ENCODE data around the gene NYNRIN. TPM values are rescaled to one million over a fixed set of nuclear protein-coding genes. Genes with fewer than 3 reads are reported as not detected.
A peak's percentile ranks its signal among the peaks of the same experiment; 100 is the strongest.

NYNRIN gene
- total RNA-seq, 4 donors from 2014 or later: 18.5 to 43.6 (median 29.8) TPM

- no peaks in the 10 kb centered on the region for H3K9me3 ChIP-seq
- H3K27ac ChIP-seq: no peak overlapping the region
- no peaks in the 10 kb centered on the region for H3K27me3 ChIP-seq
- WGBS: 29% methylated on average over 6 of the region's 6 CpGs
- H3K36me3 ChIP-seq: peaks cover 24% of the 10 kb centered on the region
- no peak for DNase-seq (ENCODE audit: low spot score in 2 of 2)
- no peak overlapping the region for H3K4me3 ChIP-seq
- TF ChIP-seq POLR2A (IDR thresholded peaks at IDR 0.05): no peak
- TF ChIP-seq CTCF (IDR thresholded peaks at IDR 0.05): no peak
- TF ChIP-seq EP300 (IDR thresholded peaks at IDR 0.05): no peak
- TF ChIP-seq POLR2AphosphoS5 (IDR thresholded peaks at IDR 0.05): no peak
- peaks cover 13% of the 10 kb centered on the region for H3K4me1 ChIP-seq
Observed at GRCh38 chr14:24418492-24418873, 19.7 kb downstream of the NYNRIN start.

- no peaks in the 10 kb centered on the region for H3K27me3 ChIP-seq
- 79% methylated on average over 4 of the region's 4 CpGs for WGBS
Observed at GRCh38 chr14:24422261-24422660, 23.5 kb downstream of the NYNRIN start.

GRCh38 chr14:24422694-24423601, 24.1 kb downstream of the NYNRIN start:
- TF ChIP-seq CTCF (IDR thresholded peaks at IDR 0.05) (no peak), POLR2AphosphoS5 (IDR thresholded peaks at IDR 0.05) (no peak), POLR2A (IDR thresholded peaks at IDR 0.05) (no peak), EP300 (IDR thresholded peaks at IDR 0.05) (no peak)
- no peaks in the 10 kb centered on the region for H3K9me3 ChIP-seq
- no peak overlapping the region for H3K4me3 ChIP-seq
- no peaks in the 10 kb centered on the region for H3K27me3 ChIP-seq
- peak in 1 of 2 donors; percentile 33 for DNase-seq (ENCODE audit: low spot score in 2 of 2)
- 78% methylated on average over 12 of the region's 12 CpGs for WGBS
- no peak overlapping the region for H3K27ac ChIP-seq
- H3K4me1 ChIP-seq: peaks cover 44% of the 10 kb centered on the region
- H3K36me3 ChIP-seq: no peaks in the 10 kb centered on the region

More at GRCh38 chr14:24422261-24422660, 23.5 kb downstream of the NYNRIN start:
- no peak overlapping the region for H3K4me3 ChIP-seq
- no peak overlapping the region for H3K27ac ChIP-seq
- no peak for TF ChIP-seq CTCF (IDR thresholded peaks at IDR 0.05)
- TF ChIP-seq POLR2AphosphoS5 (IDR thresholded peaks at IDR 0.05): no peak
- TF ChIP-seq EP300 (IDR thresholded peaks at IDR 0.05): no peak
- TF ChIP-seq POLR2A (IDR thresholded peaks at IDR 0.05): no peak
- no peaks in the 10 kb centered on the region for H3K9me3 ChIP-seq
- no peak for DNase-seq (ENCODE audit: low spot score in 2 of 2)
- peaks cover 37% of the 10 kb centered on the region for H3K4me1 ChIP-seq
- H3K36me3 ChIP-seq: no peaks in the 10 kb centered on the region

GRCh38 chr14:24425704-24426103, 26.9 kb downstream of the NYNRIN start:
- DNase-seq (ENCODE audit: low spot score in 2 of 2): no peak
- H3K27ac ChIP-seq: peak overlapping the region; percentile 57
- no peaks in the 10 kb centered on the region for H3K27me3 ChIP-seq
- no peak for TF ChIP-seq CTCF (IDR thresholded peaks at IDR 0.05)
- no peak for TF ChIP-seq POLR2A (IDR thresholded peaks at IDR 0.05)
- TF ChIP-seq POLR2AphosphoS5 (IDR thresholded peaks at IDR 0.05): no peak
- no peak for TF ChIP-seq EP300 (IDR thresholded peaks at IDR 0.05)
- H3K4me3 ChIP-seq: no peak overlapping the region
- H3K36me3 ChIP-seq: no peaks in the 10 kb centered on the region
- 17% methylated on average over 3 of the region's 3 CpGs for WGBS
- peaks cover 51% of the 10 kb centered on the region for H3K4me1 ChIP-seq
- no peaks in the 10 kb centered on the region for H3K9me3 ChIP-seq

GRCh38 chr14:24426150-24426911, 27.5 kb downstream of the NYNRIN start:
- no peaks in the 10 kb centered on the region for H3K27me3 ChIP-seq
- DNase-seq (ENCODE audit: low spot score in 2 of 2): no peak
- no peaks in the 10 kb centered on the region for H3K36me3 ChIP-seq
- H3K9me3 ChIP-seq: no peaks in the 10 kb centered on the region
- H3K4me3 ChIP-seq: no peak overlapping the region
- 85% methylated on average over 2 of the region's 2 CpGs for WGBS
- TF ChIP-seq CTCF (IDR thresholded peaks at IDR 0.05): no peak
- no peak for TF ChIP-seq EP300 (IDR thresholded peaks at IDR 0.05)
- TF ChIP-seq POLR2AphosphoS5 (IDR thresholded peaks at IDR 0.05): no peak
- no peak for TF ChIP-seq POLR2A (IDR thresholded peaks at IDR 0.05)
- no peak overlapping the region for H3K27ac ChIP-seq
- H3K4me1 ChIP-seq: peaks cover 57% of the 10 kb centered on the region
